Smooth muscle cell (in vitro differentiated cells): ENCODE data around the gene KIF4A. TPM values are rescaled to one million over a fixed set of nuclear protein-coding genes. Genes with fewer than 3 reads are reported as not detected.
"Not testable (repeated sequence)": the region's sequence is repeated elsewhere in the genome, so short reads cannot be mapped to it uniquely, and the experiment has no call there.

Source experiments
- DNase-seq: peaks from one replicate; lab custom pipeline; 2025; ENCODE audit not compliant: unreplicated experiment; lab: John Stamatoyannopoulos, UW
- H2AFZ ChIP-seq: fragments of 200-600 bp; sonication (generic); 2 replicates; pipeline ENCODE4 v1.6.0; 2016; ENCODE audit warnings: antibody characterized with exemption, low read depth, mild to moderate bottlenecking
- H3F3A ChIP-seq: fragments of 200-600 bp; sonication (generic); 2 replicates; pipeline ENCODE4 v1.6.0; 2017; ENCODE audit warnings: antibody characterized with exemption, low read depth
- H3K27ac ChIP-seq: fragments of 200-600 bp; sonication (generic); 2 replicates; pipeline ENCODE4 v1.5.1; 2016; ENCODE audit warnings: low read depth, mild to moderate bottlenecking
- H3K27me3 ChIP-seq: fragments of 200-600 bp; sonication (generic); 2 replicates; pipeline ENCODE4 v1.6.1; 2016; ENCODE audit warnings: low read depth, mild to moderate bottlenecking
- H3K36me3 ChIP-seq: fragments of 200-600 bp; sonication (generic); 2 replicates; pipeline ENCODE4 v1.5.1; 2016; ENCODE audit warnings: low read depth
- H3K4me1 ChIP-seq: fragments of 200-600 bp; sonication (generic); 2 replicates; pipeline ENCODE4 v1.5.1; 2016; ENCODE audit warnings: low read depth
- H3K4me2 ChIP-seq: fragments of 200-600 bp; sonication (generic); 2 replicates; pipeline ENCODE4 v1.6.0; 2016; ENCODE audit warnings: mild to moderate bottlenecking
- H3K4me3 ChIP-seq: fragments of 200-600 bp; sonication (generic); 2 replicates; pipeline ENCODE4 v1.5.1; 2016; ENCODE audit warnings: mild to moderate bottlenecking
- H3K79me2 ChIP-seq: fragments of 200-600 bp; sonication (generic); 2 replicates; pipeline ENCODE4 v1.6.0; 2016; ENCODE audit warnings: low read depth, mild to moderate bottlenecking
- H3K9ac ChIP-seq: fragments of 200-600 bp; sonication (generic); 2 replicates; pipeline ENCODE4 v1.6.0; 2016; ENCODE audit warnings: low read depth
- H3K9me3 ChIP-seq: fragments of 200-600 bp; sonication (generic); replicated peaks from 2 replicates; pipeline ENCODE4 v1.5.1; 2016; ENCODE audit warnings: low read depth
- H4K20me1 ChIP-seq: fragments of 200-600 bp; sonication (generic); 2 replicates; pipeline ENCODE4 v1.6.0; 2016; ENCODE audit warnings: low read depth
- CTCF ChIP-seq: fragments of 200-600 bp; sonication (generic); IDR thresholded peaks from 2 replicates; pipeline ENCODE4 v1.5.1; 2017; ENCODE audit warnings: borderline replicate concordance, mild to moderate bottlenecking, antibody characterized with exemption; ENCODE audit not compliant: insufficient read depth, poor library complexity, severe bottlenecking
- WGBS: methylation state at CpG from one replicate; pipeline ENCODE4 v1.1.7; 2016; ENCODE audit warnings: low lambda C conversion rate; 5-methylcytosine and 5-hydroxymethylcytosine counted together
- polyA plus RNA-seq: library from polyadenylated mRNA; unstranded; fragments of >200 nt; fragmentation: Nextera tagmentation; extraction: Ambion mirVana; gene quantifications from 2 replicates; pipeline ENCODE4 v1.2.1, GENCODE V29; 2016
- total RNA-seq: library from RNA; depleted of rRNA; stranded (reverse); fragments of >200 nt; gene quantifications from 2 replicates; pipeline ENCODE4 v1.2.3, GENCODE V29; 2014

KIF4A gene
- total RNA-seq (1.8 and 6.7 TPM in 2 replicates), polyA plus RNA-seq (4.4 and 5.9 TPM in 2 replicates)

- WGBS = 55% methylated on average over 62 of the region's 62 CpGs
- no peak for TF ChIP-seq CTCF
- H3K79me2 ChIP-seq = peaks cover 18% of the 10 kb centered on the region
- no peaks in the 10 kb centered on the region for H3K27me3 ChIP-seq
- H3K9ac ChIP-seq = peak within 1 kb of the TSS; percentile 62
- H3F3A ChIP-seq = no peaks in the 10 kb centered on the region
- no peaks in the 10 kb centered on the region for H4K20me1 ChIP-seq
- H3K4me2 ChIP-seq = peak within 1 kb of the TSS; percentile 87
- peaks cover 4% of the 10 kb centered on the region for H3K4me1 ChIP-seq
- no peak within 1 kb of the TSS for H3K27ac ChIP-seq
- no peaks in the 10 kb centered on the region for H3K36me3 ChIP-seq
- DNase-seq = peak; percentile 36
- no peaks in the 10 kb centered on the region for H3K9me3 ChIP-seq
- H2AFZ ChIP-seq = peak within 1 kb of the TSS; percentile 94
- peak within 1 kb of the TSS; percentile 69 for H3K4me3 ChIP-seq
Observed at GRCh38 chrX:70289793-70290770, at the start of gene KIF4A, which contains the start of gene PDZD11. KIF4A (plus strand) TSS chrX:70290104; CDS start chrX:70290459, 355 bp downstream. PDZD11 (minus strand) TSS chrX:70289927; CDS start chrX:70289341, 586 bp downstream.

- no peak for DNase-seq
- Histone ChIP-seq H4K20me1 (no peaks in the 10 kb centered on the region), H3K36me3 (no peaks in the 10 kb centered on the region), H3K9me3 (no peaks in the 10 kb centered on the region), H2AFZ (no peak overlapping the region), H3F3A (no peaks in the 10 kb centered on the region), H3K79me2 (no peaks in the 10 kb centered on the region), H3K4me1 (no peaks in the 10 kb centered on the region), H3K27me3 (no peaks in the 10 kb centered on the region), H3K27ac (no peak overlapping the region), H3K9ac (no peak overlapping the region), H3K4me2 (no peak overlapping the region), H3K4me3 (no peak overlapping the region)
- TF ChIP-seq CTCF = no peak
- WGBS = 81% methylated on average over 1 of the region's 1 CpG
Observed at GRCh38 chrX:70240751-70241150, 49.2 kb upstream of the KIF4A start.

- Histone ChIP-seq H3K79me2 (no peaks in the 10 kb centered on the region), H3K9me3 (no peaks in the 10 kb centered on the region), H3K4me1 (no peaks in the 10 kb centered on the region), H3K27ac (no peak overlapping the region), H3K27me3 (no peaks in the 10 kb centered on the region), H3K4me2 (no peak overlapping the region), H2AFZ (no peak overlapping the region), H3K36me3 (no peaks in the 10 kb centered on the region), H4K20me1 (no peaks in the 10 kb centered on the region), H3K9ac (no peak overlapping the region), H3F3A (no peaks in the 10 kb centered on the region), H3K4me3 (no peak overlapping the region)
- 80% methylated on average over 2 of the region's 2 CpGs for WGBS
- TF ChIP-seq CTCF = no peak
- DNase-seq = no peak
Observed at GRCh38 chrX:70241501-70241900, 48.4 kb upstream of the KIF4A start.

GRCh38 chrX:70243601-70244000 is 46.3 kb upstream of the KIF4A start:
- H3K79me2 ChIP-seq, H3K27me3 ChIP-seq, DNase-seq, H3K4me1 ChIP-seq, H3K4me2 ChIP-seq, H3K4me3 ChIP-seq, H2AFZ ChIP-seq, H3K9ac ChIP-seq, H4K20me1 ChIP-seq, H3K36me3 ChIP-seq, H3K9me3 ChIP-seq, H3F3A ChIP-seq, H3K27ac ChIP-seq: not testable (repeated sequence)
- WGBS = 84% methylated on average over 5 of the region's 5 CpGs
